DOHH2 (cell line): ENCODE data around the gene CAMSAP2.

Experiments used
- H3F3A ChIP-seq: fragments of 200-600 bp; sonication (generic), shearing (Covaris generic); 2 replicates; pipeline ENCODE4 v1.6.0; 2016; ENCODE audit warnings: antibody characterized with exemption, mild to moderate bottlenecking; ENCODE audit not compliant: control insufficient read depth, insufficient read depth
- H3K27ac ChIP-seq: fragments of 200-600 bp; sonication (generic); 2 replicates; pipeline ENCODE4 v1.5.1; 2014; ENCODE audit warnings: low read depth, mild to moderate bottlenecking, low read length, moderate library complexity
- H3K27me3 ChIP-seq: fragments of 200-600 bp; sonication (generic); 2 replicates; pipeline ENCODE4 v1.6.1; 2014; ENCODE audit warnings: mild to moderate bottlenecking, low read length, mixed read lengths; ENCODE audit not compliant: control insufficient read depth
- H3K36me3 ChIP-seq: fragments of 200-600 bp; sonication (generic); 2 replicates; pipeline ENCODE4 v1.6.1; 2014; ENCODE audit warnings: mild to moderate bottlenecking, low read length, moderate library complexity, mixed read lengths; ENCODE audit not compliant: control insufficient read depth
- H3K4me1 ChIP-seq: fragments of 200-600 bp; sonication (generic); 2 replicates; pipeline ENCODE4 v1.6.1; 2014; ENCODE audit warnings: mild to moderate bottlenecking, low read length, mixed read lengths; ENCODE audit not compliant: control insufficient read depth
- H3K4me2 ChIP-seq: fragments of 200-600 bp; sonication (generic); 2 replicates; pipeline ENCODE4 v1.6.0; 2014; ENCODE audit warnings: mild to moderate bottlenecking, low read length, moderate library complexity
- H3K4me3 ChIP-seq: fragments of 200-600 bp; sonication (generic); 2 replicates; pipeline ENCODE4 v1.5.1; 2014; ENCODE audit warnings: mild to moderate bottlenecking, low read length, mixed read lengths
- H3K79me2 ChIP-seq: fragments of 200-600 bp; sonication (generic); 2 replicates; pipeline ENCODE4 v1.6.1; 2014; ENCODE audit warnings: mild to moderate bottlenecking, low read length, mixed read lengths; ENCODE audit not compliant: control insufficient read depth
- H3K9me2 ChIP-seq: fragments of 200-600 bp; sonication (generic); replicated peaks from 2 replicates; pipeline ENCODE4 v1.6.1; 2014; ENCODE audit warnings: mild to moderate bottlenecking, low read length, mixed read lengths; ENCODE audit not compliant: control insufficient read depth
- H3K9me3 ChIP-seq: fragments of 200-600 bp; sonication (generic); 2 replicates; pipeline ENCODE4 v1.6.1; 2014; ENCODE audit warnings: antibody characterized with exemption, low read length, mixed read lengths; ENCODE audit not compliant: control insufficient read depth, insufficient read depth
- H4K20me1 ChIP-seq: fragments of 200-600 bp; sonication (generic); 2 replicates; pipeline ENCODE4 v1.6.0; 2014; ENCODE audit warnings: low read depth, mild to moderate bottlenecking, antibody characterized with exemption, low read length, moderate library complexity; ENCODE audit not compliant: control insufficient read depth, insufficient read depth
- EZH2phosphoT487 ChIP-seq: fragments of 200-600 bp; sonication (generic); IDR thresholded peaks from 2 replicates; pipeline ENCODE4 v1.6.1; 2017; ENCODE audit warnings: borderline replicate concordance, mild to moderate bottlenecking, antibody characterized with exemption, low read length, moderate library complexity, mixed read lengths
- TF ChIP-seq, protein P1 (sequence below): fragments of 200-600 bp; sonication (generic); IDR thresholded peaks from one replicate; pipeline ENCODE4 v1.5.1; 2014; ENCODE audit warnings: antibody characterized with exemption, mild to moderate bottlenecking, low read depth, low read length; ENCODE audit not compliant: poor library complexity, severe bottlenecking

Gene CAMSAP2

GRCh38 chr1:200887772-200888348 lies 149.2 kb downstream of the CAMSAP2 start:
- no peak overlapping the region for H3K4me3 ChIP-seq
- H3K27ac ChIP-seq = no peak overlapping the region
- no peak for TF ChIP-seq EZH2phosphoT487
- TF ChIP-seq, protein P1, sequence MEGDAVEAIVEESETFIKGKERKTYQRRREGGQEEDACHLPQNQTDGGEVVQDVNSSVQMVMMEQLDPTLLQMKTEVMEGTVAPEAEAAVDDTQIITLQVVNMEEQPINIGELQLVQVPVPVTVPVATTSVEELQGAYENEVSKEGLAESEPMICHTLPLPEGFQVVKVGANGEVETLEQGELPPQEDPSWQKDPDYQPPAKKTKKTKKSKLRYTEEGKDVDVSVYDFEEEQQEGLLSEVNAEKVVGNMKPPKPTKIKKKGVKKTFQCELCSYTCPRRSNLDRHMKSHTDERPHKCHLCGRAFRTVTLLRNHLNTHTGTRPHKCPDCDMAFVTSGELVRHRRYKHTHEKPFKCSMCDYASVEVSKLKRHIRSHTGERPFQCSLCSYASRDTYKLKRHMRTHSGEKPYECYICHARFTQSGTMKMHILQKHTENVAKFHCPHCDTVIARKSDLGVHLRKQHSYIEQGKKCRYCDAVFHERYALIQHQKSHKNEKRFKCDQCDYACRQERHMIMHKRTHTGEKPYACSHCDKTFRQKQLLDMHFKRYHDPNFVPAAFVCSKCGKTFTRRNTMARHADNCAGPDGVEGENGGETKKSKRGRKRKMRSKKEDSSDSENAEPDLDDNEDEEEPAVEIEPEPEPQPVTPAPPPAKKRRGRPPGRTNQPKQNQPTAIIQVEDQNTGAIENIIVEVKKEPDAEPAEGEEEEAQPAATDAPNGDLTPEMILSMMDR = no peak

GRCh38 chr1:200888349-200888838 lies 149.7 kb downstream of the CAMSAP2 start:
- H3K9me3 ChIP-seq = no peaks in the 10 kb centered on the region
- no peaks in the 10 kb centered on the region for H3K9me2 ChIP-seq
- H3K4me3 ChIP-seq = no peak overlapping the region
- no peaks in the 10 kb centered on the region for H3K79me2 ChIP-seq
- H4K20me1 ChIP-seq = no peaks in the 10 kb centered on the region
- no peak for TF ChIP-seq EZH2phosphoT487
- TF ChIP-seq, protein P1 = no peak
- peak overlapping the region; percentile 45 for H3K4me2 ChIP-seq
- H3F3A ChIP-seq = no peaks in the 10 kb centered on the region
- H3K36me3 ChIP-seq = no peaks in the 10 kb centered on the region
- H3K4me1 ChIP-seq = peaks cover 16% of the 10 kb centered on the region
- H3K27ac ChIP-seq = no peak overlapping the region
- H3K27me3 ChIP-seq = peaks cover 62% of the 10 kb centered on the region

More at GRCh38 chr1:200887772-200888348, 149.2 kb downstream of the CAMSAP2 start:
- Histone ChIP-seq H3K9me2 (no peaks in the 10 kb centered on the region), H3K9me3 (no peaks in the 10 kb centered on the region), H3K4me1 (peaks cover 16% of the 10 kb centered on the region), H3K27me3 (peaks cover 59% of the 10 kb centered on the region), H3K79me2 (no peaks in the 10 kb centered on the region), H4K20me1 (no peaks in the 10 kb centered on the region), H3F3A (no peaks in the 10 kb centered on the region), H3K4me2 (peak overlapping the region; percentile 45), H3K36me3 (no peaks in the 10 kb centered on the region)

- Histone ChIP-seq H3K27ac (no peak overlapping the region), H3K79me2 (no peaks in the 10 kb centered on the region), H3K4me1 (peaks cover 16% of the 10 kb centered on the region), H3K4me2 (no peak overlapping the region), H3K27me3 (peaks cover 70% of the 10 kb centered on the region), H3K36me3 (no peaks in the 10 kb centered on the region), H4K20me1 (no peaks in the 10 kb centered on the region), H3K4me3 (no peak overlapping the region), H3F3A (no peaks in the 10 kb centered on the region), H3K9me2 (no peaks in the 10 kb centered on the region), H3K9me3 (no peaks in the 10 kb centered on the region)
- no peak for TF ChIP-seq EZH2phosphoT487
- TF ChIP-seq, protein P1 = no peak
Measured at GRCh38 chr1:200889571-200889970, 150.9 kb downstream of the CAMSAP2 start.
